ENCODE measurements around the gene TICAM1. TPM values are rescaled to one million over a fixed set of nuclear protein-coding genes. Genes with fewer than 3 reads are reported as not detected.
A peak's percentile ranks its signal among the peaks of the same experiment; 100 is the strongest.

TICAM1 gene
- total and polyA plus RNA-seq, 2 of the 13 experiments (the other 11 are each of a cell fraction or from before 2014, with no cell fraction given), result 0.33 to 0.95 TPM

DNA sequence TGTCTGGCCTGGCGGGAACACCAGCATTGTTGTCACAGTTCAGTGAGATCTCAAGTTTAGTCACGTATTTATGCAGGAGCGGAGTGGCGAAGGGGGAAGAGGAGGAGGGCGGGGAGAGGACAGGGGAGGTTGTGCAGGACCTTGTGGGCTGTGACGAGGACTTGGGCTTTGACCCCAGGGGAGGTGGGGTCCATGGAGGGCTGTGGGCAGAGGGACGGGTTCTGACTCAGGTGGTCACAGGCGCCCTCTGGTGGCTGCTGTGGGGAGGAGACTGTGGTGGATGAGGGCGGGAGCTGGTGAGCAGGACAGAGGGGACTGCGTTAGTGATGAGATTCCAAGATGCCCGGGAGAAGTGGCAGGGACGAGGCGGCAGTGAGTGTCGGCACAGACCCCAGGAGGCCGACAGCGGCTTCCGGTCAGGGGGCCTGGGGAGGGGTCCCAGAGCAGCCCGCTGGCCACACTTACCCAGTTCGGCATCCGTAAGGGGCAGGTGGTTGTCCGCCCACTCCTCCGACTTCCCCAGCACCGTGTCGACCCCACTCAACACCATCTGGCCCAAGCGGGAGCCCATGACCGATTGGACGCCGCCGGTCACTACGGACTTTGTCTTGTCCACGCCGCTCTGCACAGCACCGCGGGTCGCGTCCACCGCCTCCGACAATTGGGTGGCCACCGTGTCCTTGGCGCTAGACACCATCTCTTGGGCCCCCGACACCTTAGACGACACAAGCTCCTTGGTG, 20.2 kb upstream of the TICAM1 start (continued):
- no peak; the same call in 1 of the 2 replicates for TF ChIP-seq KAT7 (CRISPR knock-in tag; IDR thresholded peaks at IDR 0.05; ENCODE audit: borderline replicate concordance)
- no peak for TF ChIP-seq ZNF879 (CRISPR knock-in tag; IDR thresholded peaks at IDR 0.05)
- TF ChIP-seq, protein P1, sequence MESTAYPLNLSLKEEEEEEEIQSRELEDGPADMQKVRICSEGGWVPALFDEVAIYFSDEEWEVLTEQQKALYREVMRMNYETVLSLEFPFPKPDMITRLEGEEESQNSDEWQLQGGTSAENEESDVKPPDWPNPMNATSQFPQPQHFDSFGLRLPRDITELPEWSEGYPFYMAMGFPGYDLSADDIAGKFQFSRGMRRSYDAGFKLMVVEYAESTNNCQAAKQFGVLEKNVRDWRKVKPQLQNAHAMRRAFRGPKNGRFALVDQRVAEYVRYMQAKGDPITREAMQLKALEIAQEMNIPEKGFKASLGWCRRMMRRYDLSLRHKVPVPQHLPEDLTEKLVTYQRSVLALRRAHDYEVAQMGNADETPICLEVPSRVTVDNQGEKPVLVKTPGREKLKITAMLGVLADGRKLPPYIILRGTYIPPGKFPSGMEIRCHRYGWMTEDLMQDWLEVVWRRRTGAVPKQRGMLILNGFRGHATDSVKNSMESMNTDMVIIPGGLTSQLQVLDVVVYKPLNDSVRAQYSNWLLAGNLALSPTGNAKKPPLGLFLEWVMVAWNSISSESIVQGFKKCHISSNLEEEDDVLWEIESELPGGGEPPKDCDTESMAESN (CRISPR knock-in tag; conservative IDR thresholded peaks at IDR 0.05), result no peak
- TF ChIP-seq, protein P2, sequence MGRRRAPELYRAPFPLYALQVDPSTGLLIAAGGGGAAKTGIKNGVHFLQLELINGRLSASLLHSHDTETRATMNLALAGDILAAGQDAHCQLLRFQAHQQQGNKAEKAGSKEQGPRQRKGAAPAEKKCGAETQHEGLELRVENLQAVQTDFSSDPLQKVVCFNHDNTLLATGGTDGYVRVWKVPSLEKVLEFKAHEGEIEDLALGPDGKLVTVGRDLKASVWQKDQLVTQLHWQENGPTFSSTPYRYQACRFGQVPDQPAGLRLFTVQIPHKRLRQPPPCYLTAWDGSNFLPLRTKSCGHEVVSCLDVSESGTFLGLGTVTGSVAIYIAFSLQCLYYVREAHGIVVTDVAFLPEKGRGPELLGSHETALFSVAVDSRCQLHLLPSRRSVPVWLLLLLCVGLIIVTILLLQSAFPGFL (CRISPR knock-in tag; IDR thresholded peaks at IDR 0.05), result no peak
- no peak for TF ChIP-seq MTA3 (CRISPR knock-in tag; IDR thresholded peaks at IDR 0.05)
- no peak for TF ChIP-seq HOXD1 (CRISPR knock-in tag; IDR thresholded peaks at IDR 0.05)
- no peak for TF ChIP-seq CENPT (CRISPR knock-in tag; IDR thresholded peaks at IDR 0.05; ENCODE audit: low read depth)
- TF ChIP-seq MEIS1 (CRISPR knock-in tag; IDR thresholded peaks at IDR 0.05; ENCODE audit: borderline replicate concordance), result no peak
- no peak for TF ChIP-seq ZNF333 (CRISPR knock-in tag; IDR thresholded peaks at IDR 0.05; ENCODE audit: borderline replicate concordance)
- TF ChIP-seq ARNTL (CRISPR knock-in tag; IDR thresholded peaks at IDR 0.05), result peak; percentile 70; the same call in 1 of the 2 replicates
- no peak for TF ChIP-seq ZFP90 (CRISPR knock-in tag; IDR thresholded peaks at IDR 0.05; ENCODE audit: borderline replicate concordance)
- TF ChIP-seq, protein P3, sequence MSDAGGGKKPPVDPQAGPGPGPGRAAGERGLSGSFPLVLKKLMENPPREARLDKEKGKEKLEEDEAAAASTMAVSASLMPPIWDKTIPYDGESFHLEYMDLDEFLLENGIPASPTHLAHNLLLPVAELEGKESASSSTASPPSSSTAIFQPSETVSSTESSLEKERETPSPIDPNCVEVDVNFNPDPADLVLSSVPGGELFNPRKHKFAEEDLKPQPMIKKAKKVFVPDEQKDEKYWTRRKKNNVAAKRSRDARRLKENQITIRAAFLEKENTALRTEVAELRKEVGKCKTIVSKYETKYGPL (CRISPR knock-in tag; IDR thresholded peaks at IDR 0.05), result no peak
- TF ChIP-seq RFX1 (IDR thresholded peaks at IDR 0.05), result no peak
- no peak for TF ChIP-seq ZNF547 (CRISPR knock-in tag; IDR thresholded peaks at IDR 0.05)
- TF ChIP-seq ZNF788 (CRISPR knock-in tag; IDR thresholded peaks at IDR 0.05; ENCODE audit: borderline replicate concordance), result peak; percentile 72; the same call in 1 of the 2 replicates
- TF ChIP-seq, protein P4, sequence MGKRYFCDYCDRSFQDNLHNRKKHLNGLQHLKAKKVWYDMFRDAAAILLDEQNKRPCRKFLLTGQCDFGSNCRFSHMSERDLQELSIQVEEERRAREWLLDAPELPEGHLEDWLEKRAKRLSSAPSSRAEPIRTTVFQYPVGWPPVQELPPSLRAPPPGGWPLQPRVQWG (CRISPR knock-in tag; IDR thresholded peaks at IDR 0.05; ENCODE audit: borderline replicate concordance, low read depth), result no peak
- TF ChIP-seq FOSL1 (CRISPR knock-in tag; IDR thresholded peaks at IDR 0.05; ENCODE audit: borderline replicate concordance), result no peak
- TF ChIP-seq, protein P5, sequence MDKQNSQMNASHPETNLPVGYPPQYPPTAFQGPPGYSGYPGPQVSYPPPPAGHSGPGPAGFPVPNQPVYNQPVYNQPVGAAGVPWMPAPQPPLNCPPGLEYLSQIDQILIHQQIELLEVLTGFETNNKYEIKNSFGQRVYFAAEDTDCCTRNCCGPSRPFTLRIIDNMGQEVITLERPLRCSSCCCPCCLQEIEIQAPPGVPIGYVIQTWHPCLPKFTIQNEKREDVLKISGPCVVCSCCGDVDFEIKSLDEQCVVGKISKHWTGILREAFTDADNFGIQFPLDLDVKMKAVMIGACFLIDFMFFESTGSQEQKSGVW (CRISPR knock-in tag; IDR thresholded peaks at IDR 0.05; ENCODE audit: borderline replicate concordance), result no peak
- peak; percentile 69 for TF ChIP-seq GATAD2A (CRISPR knock-in tag; IDR thresholded peaks at IDR 0.05)
- TF ChIP-seq HOXA5 (CRISPR knock-in tag; IDR thresholded peaks at IDR 0.05), result no peak
- no peak for TF ChIP-seq TOE1 (CRISPR knock-in tag; IDR thresholded peaks at IDR 0.05)
- no peak for TF ChIP-seq RFX3 (CRISPR knock-in tag; IDR thresholded peaks at IDR 0.05)
- TF ChIP-seq ZKSCAN5 (CRISPR knock-in tag; IDR thresholded peaks at IDR 0.05), result no peak
- TF ChIP-seq, protein P6, sequence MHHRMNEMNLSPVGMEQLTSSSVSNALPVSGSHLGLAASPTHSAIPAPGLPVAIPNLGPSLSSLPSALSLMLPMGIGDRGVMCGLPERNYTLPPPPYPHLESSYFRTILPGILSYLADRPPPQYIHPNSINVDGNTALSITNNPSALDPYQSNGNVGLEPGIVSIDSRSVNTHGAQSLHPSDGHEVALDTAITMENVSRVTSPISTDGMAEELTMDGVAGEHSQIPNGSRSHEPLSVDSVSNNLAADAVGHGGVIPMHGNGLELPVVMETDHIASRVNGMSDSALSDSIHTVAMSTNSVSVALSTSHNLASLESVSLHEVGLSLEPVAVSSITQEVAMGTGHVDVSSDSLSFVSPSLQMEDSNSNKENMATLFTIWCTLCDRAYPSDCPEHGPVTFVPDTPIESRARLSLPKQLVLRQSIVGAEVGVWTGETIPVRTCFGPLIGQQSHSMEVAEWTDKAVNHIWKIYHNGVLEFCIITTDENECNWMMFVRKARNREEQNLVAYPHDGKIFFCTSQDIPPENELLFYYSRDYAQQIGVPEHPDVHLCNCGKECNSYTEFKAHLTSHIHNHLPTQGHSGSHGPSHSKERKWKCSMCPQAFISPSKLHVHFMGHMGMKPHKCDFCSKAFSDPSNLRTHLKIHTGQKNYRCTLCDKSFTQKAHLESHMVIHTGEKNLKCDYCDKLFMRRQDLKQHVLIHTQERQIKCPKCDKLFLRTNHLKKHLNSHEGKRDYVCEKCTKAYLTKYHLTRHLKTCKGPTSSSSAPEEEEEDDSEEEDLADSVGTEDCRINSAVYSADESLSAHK (CRISPR knock-in tag; IDR thresholded peaks at IDR 0.05; ENCODE audit: borderline replicate concordance), result no peak

All from HepG2 (cell line).